ENCODE results near the gene CABP4.

CABP4 gene

DNA sequence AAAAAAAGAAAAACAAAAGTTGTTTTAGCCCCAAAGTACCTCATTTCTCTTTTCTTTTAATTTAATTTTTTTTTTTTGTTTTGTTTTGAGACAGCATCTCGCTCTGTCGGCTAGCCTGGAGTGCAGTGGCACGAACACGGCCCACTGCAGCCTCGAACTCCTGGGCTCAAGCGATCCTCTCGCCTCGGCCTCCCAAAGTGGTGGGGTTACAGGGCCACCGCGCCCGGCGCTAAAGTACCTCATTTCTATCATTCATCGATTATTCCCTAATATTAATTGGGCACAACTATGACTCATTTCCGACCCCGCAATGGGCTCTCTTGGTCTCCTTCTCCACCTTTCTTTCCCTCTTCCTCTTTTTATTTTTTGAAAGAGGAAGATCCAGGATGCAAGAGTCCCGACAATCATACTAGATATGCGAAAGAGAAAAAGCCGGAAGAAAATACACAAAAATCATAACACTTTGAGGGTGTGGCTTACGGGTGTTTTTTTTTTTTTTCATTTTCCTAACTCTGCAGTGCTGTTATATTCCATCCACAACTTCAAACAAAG, 27.2 kb downstream of the CABP4 start:
- no peak for DNase-seq (ENCODE audit: low read depth in 3 of 3)

DNA sequence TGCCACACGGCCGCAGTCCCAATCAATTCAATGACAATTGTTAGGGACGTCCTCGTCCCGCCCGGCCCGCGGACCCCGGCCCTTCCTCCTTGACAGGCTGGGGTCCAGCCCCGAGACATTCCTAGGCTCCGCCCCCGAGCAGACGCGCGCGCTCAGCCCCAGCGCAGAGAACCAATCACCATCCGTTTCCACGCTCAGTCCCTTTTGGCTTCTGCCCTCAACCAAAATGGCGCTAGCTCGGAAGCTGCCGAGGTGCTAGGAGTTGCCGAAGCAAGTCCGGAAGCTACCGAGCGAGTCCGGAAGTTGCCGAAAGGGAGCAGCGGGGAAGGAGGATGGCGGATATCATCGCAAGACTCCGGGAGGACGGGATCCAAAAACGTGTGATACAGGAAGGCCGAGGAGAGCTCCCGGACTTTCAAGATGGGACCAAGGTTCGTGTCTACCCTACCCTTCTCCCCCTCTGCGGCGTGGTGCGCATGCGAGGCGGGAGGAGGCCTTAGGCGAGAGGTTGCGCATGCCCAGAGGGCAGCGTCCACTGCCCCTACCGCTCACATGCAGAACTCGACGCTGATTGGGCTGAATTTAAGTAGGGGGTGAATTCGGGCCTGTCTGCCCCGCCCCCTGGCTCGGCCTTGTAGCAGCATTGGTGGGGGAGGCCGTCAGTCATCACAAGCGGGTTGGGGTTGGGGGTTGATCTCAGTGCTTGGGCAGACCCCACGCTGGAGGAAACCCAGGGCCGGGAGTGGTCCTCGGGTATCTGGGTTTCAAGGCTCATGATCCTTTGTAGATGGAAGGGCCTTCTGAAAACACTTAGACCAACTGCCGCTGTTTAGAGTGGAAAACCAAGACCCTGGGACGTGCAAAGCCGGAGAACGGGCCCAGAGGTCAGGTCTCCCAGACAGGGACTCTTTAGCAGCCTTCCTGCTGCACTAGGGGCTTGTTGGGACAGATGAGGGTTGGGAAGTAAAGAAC, 28.0 kb downstream of the CABP4 start, which contains the start of gene AIP:
TSS of gene AIP (plus strand) at position 200 of the 972 bp plus-strand sequence. CDS start at position 333, 133 bp downstream.
- peak; percentile 96 to 97 (median 97) for DNase-seq (ENCODE audit: low read depth in 3 of 3)

DNA sequence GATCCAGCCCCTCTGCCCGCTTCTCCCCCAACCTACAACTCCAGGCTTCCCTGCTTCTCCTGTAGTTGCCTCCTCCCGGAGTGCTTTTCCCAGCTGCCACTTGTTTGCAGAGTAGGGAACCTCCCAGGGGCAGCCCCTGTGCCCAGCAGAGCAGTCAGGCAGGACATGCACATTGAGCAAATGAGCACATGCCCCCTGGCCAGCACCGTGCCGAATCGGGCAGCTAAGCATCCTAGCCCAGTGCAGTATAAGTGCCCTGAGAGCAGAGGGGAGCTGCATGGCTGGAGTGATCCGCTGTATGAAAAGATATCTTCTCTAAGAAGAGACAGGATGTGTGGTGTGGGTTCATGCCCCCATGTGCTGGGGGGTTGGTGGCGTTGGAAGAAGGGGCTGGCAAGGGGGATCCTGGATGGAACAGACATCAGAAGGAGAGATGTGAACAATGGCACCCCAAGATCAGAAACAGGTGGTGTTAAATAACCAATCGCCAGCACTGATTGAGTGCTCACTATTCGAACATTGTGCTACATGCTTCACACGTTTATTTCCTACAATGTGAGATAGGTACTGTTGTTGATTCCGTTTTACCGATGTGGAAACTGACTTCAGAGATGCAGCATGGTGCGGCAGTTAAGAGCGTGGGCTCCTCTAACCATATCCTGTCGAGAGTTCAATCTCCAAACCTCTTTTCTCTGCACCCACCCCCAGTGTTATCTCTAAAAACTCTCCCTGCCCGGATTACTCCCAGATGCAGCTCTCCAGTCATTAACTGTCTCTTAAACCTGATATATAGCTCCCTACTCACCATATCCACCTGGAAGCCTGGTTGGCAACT, 28.9 kb downstream of the CABP4 start:
- peak in 1 of 3 donors; percentile 34 for DNase-seq (ENCODE audit: low read depth in 3 of 3)

DNA sequence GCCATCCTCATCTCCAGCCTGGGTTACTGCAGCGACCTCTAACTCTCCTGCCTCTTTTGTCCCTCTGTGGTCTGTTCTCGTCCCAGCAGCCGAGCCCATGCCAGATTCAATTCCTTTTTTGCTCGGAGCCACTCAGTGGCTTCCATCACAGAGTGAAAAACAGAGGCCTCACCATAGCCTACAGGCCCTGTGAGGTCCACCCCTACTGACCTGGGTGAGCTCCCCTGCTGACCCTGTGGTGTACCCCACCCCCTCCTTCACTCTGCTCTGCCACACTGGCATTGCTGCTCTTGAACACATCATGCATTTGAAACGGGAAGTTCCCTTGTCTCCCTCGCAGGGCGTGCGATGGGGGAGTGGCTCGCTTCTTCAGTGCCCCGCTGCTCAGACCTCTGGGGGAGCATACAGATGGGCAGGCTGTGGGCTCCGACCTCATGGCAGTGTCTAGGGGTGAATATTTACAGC, 29.7 kb downstream of the CABP4 start:
- peak in 2 of 3 donors; percentile 60 to 69 for DNase-seq (ENCODE audit: low read depth in 3 of 3)

DNA sequence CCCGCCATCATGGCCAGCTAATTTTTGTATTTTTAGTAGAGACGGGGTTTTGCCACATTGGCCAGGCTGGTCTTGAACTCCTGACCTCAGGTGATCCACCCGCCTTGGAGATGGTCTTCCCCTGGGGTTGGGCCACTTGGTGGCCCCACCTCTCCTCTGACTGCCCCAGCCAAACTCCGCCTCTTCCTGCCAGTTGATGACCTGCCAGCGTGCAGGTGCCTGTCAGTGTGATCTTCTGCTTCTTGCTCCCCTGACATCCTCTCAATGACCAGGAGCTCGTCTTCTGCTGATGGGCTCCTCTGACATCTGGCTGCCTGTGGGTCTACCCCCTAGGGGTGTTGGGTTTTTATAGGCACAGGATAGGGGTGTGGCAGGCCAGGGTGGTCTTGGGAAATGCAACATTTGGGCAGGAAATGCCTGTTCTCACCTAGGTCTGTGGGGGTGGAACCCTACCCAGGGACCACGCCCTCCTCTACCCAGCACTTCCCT, 30.8 kb downstream of the CABP4 start:
- DNase-seq (ENCODE audit: low read depth in 3 of 3), result peak in 1 of 3 donors; percentile 62

DNA sequence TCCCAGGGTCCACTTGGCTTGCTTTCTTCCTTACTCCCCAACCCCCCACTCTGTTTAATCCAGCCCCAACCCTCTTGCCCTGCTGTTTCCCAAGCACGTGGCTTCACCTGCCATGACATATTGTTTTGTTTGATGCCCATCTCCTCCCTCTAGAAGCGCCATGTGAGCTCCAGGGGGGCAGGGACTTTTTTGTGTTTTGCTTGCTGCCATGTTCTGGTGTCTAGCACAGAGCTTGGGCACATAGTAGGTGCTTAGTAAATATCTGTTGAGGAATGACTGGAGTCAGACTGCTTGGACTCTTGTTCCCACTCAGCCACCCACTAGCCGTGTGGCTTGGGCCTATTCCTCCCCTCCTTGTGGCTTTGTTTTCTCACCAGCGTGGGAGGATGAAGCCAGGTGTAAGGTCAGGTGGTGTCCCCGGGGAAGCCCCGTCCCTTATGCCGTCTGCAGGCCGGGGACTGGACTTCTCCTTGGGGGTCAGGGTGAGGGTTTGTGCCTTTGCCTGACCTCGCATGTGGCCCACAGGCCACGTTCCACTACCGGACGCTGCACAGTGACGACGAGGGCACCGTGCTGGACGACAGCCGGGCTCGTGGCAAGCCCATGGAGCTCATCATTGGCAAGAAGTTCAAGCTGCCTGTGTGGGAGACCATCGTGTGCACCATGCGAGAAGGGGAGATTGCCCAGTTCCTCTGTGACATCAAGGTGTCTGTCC, 31.5 kb downstream of the CABP4 start:
- DNase-seq (ENCODE audit: low read depth in 3 of 3), result peak in 1 of 3 donors; percentile 43

DNA sequence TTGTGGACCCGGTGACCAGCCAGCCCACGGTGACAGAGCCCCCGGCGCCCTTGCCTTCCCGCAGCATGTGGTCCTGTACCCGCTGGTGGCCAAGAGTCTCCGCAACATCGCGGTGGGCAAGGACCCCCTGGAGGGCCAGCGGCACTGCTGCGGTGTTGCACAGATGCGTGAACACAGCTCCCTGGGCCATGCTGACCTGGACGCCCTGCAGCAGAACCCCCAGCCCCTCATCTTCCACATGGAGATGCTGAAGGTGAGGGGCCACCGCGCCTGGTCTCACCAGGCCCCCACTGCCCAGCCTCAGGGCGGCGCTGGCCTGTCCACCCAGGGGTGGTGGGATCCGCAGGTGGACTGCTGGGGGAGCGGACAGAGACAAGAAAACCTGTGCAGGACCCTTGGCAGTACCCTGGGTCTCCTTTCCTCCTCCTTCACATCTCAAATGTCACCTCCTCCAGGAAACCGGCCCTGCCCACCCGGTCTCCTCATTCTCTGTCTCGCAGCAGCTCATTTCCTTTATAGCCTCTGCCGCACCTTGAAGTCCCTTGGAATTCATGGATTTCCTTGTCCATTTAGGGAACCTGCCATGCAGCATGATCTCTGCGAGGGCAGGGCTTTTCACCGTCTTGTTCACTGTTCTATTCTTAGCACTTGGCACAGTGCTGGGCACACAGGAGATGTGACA, 34.2 kb downstream of the CABP4 start:
- DNase-seq (ENCODE audit: low read depth in 3 of 3), result no peak

DNA sequence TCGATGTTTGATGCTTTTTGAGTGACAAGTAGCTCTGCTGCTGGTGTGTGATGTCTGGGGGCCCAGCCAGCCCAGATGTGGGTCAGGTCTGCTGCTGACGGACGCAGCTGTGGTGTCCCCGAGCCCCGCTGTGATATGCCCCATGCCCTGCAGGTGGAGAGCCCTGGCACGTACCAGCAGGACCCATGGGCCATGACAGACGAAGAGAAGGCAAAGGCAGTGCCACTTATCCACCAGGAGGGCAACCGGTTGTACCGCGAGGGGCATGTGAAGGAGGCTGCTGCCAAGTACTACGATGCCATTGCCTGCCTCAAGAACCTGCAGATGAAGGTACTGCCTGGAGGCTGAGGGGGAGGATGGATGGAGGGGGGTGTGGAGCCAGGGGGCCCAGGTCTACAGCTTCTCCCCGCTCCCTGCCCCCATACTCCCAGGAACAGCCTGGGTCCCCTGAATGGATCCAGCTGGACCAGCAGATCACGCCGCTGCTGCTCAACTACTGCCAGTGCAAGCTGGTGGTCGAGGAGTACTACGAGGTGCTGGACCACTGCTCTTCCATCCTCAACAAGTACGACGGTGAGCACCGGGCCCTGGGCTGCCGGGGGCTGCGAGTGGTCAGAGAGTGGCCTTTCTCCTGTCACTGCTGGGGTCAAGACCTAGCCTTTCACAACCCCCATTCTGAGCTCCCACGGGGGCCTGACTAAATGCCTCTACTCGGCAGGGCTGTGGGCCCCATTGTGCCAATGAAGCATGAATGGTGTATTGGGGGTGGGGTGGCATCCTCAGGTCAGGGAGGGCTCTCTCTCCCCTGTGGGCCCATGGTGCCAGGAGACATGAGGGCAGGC, 35.0 kb downstream of the CABP4 start:
- no peak for DNase-seq (ENCODE audit: low read depth in 3 of 3)

DNA sequence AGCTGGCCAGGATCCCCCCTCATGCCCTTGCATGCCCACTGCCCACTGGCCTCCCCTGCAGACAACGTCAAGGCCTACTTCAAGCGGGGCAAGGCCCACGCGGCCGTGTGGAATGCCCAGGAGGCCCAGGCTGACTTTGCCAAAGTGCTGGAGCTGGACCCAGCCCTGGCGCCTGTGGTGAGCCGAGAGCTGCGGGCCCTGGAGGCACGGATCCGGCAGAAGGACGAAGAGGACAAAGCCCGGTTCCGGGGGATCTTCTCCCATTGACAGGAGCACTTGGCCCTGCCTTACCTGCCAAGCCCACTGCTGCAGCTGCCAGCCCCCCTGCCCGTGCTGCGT, 35.5 kb downstream of the CABP4 start:
- DNase-seq (ENCODE audit: low read depth in 3 of 3), result no peak

DNA sequence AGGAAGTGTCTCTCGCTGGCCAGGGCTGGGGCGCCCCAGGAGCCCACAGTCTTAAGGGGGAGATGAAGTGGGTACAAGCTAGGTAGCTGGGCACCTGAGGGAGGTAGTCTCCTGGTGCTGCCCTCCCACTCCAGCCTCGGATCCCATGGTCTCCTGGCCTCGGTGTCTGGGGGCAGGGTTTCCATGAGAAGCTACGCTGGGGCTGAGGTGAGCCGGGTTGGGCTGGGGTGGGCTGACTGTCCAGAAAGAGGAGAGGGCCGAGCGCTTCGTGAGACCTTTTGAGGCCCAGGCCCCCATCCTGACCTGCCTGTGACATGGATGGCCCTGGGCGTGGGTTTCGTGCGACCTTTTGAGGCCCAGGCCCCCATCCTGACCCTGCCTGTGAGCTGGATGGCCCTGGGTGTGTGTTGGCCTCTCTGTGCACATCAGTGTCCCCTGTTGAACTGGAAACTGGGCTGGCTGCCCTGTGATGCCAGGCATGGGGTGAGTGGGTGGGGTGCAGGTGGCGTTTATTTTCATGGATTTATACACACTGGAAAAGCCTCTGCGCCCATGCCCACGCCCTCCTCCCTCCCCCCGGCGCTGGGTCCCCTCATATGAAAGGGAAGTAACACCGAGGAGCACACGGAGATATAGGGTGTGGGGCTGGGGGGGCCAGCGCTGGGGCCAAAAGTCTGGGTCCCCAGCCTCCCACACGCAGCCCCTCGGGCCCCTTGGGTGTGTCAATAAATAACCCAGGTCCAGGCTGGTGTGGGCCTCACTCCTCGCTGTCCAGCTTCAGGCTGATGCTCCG, 36.3 kb downstream of the CABP4 start:
- no peak for DNase-seq (ENCODE audit: low read depth in 3 of 3)

DNA sequence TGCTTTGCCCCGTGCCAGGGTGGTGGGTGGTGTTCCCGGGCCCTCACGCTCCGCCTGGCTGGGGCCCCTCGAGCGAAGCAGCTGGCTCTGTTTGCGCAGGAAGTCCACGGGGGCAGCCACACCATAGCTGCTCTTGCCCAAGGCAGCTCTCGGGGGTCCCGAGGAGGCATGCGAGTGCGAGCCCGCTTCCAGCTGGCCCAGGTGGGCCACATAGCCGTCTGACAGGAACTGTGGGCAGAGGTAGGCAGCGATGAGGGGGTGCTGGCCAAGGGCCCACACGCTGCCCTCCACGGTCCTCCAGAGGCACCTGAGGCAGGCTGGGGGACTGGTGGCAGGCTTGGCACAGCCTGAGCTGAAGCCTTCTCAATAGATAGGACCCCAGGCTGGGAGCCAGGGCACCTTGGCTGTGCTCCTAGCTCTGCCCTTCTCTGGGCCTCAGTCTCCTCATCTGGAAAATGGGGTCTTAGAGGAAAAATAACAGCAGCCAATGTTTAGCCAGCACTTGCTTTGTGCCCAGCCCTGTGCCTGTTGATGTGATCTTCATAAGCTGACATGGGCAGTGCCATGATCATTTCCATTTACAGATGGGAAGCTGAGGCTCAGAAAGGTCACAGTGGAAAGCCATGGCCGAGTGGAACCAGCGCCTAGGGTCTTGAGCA, 37.0 kb downstream of the CABP4 start:
- DNase-seq (ENCODE audit: low read depth in 3 of 3), result no peak

DNA sequence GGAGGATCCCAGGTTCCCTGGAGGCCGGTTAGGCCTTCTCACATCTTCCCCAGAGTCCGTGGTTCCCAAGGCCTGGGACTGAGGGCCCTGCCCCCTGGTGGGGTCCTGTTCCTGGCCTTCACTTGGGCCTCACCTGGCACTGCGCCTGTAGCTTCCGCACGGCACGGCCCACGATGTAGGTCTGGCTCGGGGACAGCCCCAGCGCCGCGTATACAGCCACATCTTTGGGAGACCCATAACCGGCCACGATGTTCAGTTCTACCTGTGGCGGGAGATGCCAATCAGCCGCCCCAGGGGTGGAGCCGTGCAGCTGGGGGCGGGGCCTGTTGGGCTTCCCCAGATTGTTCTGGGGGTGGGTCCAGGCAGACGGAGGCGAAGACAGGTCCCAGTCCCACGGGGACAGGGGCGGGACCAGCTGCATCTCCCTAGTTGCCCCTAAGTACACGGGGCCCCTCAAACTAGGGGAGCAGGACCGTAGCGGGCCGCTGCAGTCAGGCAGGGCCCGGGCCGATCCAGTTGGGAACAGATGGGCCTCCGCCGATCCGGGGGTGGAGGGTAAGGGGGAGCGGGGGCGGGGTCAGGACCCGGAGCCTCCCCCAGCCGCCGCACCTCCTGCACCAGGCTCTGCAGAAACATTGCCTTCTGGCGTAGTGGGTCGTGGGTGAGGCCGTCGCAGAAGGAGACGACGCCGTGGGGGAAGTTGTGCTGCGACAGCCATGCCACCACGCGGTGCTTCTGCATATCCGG, 37.8 kb downstream of the CABP4 start:
- no peak for DNase-seq (ENCODE audit: low read depth in 3 of 3)

DNA sequence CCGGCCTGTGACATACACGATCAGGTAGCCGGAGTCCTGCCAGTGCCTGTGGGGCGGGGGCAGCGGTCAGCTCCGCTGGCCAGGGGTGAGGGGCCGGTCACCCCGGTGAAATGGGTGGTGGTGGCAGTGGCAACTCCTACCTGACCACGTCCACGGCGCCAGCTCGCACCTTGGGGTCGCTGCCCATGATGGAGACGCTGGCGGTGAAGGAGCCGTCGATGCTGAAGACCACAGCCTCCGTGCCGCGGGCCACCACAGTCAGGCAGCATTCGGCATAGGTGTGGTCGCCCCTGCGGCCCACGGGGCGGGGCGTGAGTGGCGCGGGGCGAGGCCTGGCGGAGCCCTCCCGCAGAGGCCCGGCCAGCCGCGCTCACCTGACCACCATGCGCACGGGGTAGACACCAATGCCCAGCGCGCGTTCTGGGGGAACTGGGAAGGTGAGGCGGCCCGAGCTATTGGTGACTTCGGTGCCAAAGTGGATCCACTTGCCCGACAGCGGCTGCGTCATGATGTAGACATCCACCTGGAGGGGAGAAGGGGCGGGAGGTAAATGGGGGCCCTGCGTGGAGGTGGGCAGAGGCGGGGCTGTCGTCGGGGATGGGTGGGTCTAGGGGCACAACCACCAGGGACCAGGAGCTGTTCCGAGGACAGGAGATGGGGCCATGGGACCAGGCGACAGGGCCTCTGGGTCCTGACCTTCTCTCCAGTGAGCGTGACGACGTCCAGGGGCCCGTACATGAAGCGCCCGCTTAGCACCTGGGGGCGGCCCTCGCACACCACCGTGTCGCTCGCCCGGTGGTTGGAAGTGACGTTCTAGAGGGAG, 38.6 kb downstream of the CABP4 start:
- no peak for DNase-seq (ENCODE audit: low read depth in 3 of 3)

DNA sequence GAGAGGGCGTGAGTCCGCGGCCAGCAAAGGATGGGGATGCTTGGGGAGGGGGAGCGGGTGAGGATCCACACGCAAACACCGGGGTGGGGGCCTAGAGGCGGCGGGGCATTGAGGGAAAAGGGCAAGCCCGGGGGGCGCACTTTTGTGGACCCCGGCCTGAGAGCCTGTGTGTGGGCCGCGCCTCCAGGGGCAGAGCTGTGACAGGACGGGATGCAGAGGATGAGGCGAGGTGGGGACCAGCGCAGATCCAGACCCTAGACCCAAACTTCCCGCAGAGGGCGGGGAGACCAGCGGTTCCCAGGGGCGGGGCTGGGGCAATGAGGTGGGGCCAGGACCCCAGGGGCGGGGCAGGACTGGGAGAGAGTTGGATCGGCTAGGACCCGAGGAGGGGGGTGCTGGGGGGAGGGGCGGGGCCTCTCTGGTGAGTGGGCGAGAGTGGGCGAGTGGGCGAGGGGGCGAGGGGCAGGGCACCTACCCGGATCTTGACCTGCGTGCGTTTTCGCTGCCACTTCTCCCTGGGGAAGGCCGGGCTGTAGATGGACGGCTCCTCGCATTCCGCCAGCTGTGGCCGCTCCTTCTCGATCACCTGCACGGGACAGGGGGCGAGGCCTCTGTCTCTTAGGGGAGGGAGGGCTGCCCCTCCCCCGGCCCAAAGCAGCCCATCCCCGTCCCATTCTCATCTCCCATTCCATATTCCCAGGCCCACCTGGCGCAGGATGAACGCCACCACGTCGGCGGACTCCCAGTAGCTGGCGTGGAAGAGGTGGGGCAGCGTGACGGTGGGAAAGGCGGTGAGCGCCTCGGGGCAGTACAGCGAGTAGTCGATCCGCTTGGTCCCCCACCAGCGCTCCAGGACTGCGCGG, 39.4 kb downstream of the CABP4 start:
- no peak for DNase-seq (ENCODE audit: low read depth in 3 of 3)

DNA sequence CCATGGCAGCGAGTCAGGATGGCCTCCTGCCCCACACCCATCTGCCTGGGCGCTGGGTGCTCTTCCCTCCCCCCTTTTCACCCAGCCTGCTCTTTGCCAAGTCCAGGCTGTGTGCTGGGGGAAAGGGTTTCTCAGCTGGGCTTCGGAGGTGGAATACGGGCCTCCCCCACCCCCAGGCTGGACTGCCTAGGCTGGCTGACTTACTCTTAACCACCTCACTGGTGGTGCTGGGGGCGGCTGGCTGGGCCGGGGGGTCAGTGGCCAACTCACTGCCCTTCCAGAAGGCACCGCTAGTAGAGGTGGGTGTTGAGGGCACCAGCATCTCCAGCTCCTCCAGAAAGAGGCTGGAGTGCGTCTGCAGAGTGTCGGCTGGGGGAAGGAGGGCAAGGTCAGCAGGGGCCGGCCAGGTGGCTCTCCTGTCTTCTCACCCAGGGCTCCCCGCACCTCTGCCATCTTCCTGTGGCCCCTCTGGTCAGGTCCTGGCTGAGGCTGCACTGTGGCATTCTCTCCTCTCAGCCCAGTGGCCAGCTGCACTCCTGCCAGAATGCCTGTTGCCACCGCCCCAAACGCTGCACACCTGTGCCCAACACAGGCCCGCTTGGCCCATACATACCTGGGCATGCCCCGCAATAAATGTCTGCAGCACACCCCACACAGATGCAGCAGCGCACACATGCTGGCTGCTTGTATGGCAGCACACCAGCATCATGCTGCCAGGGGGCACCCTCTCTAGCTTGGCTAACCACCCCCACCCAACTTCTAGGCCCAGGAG, 40.3 kb downstream of the CABP4 start:
- no peak for DNase-seq (ENCODE audit: low read depth in 3 of 3)
